ENCODE measurements around the gene HDAC4. TPM values are rescaled to one million over a fixed set of nuclear protein-coding genes. Genes with fewer than 3 reads are reported as not detected.

HDAC4 gene
- total and polyA plus RNA-seq, 2 of the 4 experiments (the other 2 are of a cell fraction): 4.1 to 7.2 TPM

DNA sequence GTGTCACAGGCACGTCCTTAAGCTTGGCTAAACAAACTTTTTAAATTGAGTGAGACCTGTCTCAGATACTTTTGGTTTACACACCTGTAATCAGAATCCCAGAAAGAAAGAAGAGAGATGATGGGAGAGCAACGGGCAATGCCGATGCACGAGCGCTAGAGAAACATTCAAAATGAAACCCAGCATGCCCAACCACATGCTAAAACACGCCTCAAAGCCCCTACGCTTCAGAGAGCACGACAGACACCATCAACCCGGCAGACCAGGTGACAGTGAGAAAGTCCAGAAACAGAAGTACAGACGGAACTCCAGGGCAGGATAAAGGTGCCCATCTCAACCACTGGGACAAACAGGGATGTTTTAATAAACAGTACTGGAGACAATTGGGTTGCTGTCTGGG, 85.5 kb downstream of the HDAC4 start:
- H3K27ac ChIP-seq (ENCODE audit: insufficient read depth, low read length): no peak overlapping the region
- no peak overlapping the region for H3K4me3 ChIP-seq (ENCODE audit: insufficient read depth, low read depth, low read length)
- TF ChIP-seq, protein P1, sequence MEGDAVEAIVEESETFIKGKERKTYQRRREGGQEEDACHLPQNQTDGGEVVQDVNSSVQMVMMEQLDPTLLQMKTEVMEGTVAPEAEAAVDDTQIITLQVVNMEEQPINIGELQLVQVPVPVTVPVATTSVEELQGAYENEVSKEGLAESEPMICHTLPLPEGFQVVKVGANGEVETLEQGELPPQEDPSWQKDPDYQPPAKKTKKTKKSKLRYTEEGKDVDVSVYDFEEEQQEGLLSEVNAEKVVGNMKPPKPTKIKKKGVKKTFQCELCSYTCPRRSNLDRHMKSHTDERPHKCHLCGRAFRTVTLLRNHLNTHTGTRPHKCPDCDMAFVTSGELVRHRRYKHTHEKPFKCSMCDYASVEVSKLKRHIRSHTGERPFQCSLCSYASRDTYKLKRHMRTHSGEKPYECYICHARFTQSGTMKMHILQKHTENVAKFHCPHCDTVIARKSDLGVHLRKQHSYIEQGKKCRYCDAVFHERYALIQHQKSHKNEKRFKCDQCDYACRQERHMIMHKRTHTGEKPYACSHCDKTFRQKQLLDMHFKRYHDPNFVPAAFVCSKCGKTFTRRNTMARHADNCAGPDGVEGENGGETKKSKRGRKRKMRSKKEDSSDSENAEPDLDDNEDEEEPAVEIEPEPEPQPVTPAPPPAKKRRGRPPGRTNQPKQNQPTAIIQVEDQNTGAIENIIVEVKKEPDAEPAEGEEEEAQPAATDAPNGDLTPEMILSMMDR (conservative IDR thresholded peaks at IDR 0.05; ENCODE audit: low read depth, low read length): no peak
- TF ChIP-seq, protein P2, sequence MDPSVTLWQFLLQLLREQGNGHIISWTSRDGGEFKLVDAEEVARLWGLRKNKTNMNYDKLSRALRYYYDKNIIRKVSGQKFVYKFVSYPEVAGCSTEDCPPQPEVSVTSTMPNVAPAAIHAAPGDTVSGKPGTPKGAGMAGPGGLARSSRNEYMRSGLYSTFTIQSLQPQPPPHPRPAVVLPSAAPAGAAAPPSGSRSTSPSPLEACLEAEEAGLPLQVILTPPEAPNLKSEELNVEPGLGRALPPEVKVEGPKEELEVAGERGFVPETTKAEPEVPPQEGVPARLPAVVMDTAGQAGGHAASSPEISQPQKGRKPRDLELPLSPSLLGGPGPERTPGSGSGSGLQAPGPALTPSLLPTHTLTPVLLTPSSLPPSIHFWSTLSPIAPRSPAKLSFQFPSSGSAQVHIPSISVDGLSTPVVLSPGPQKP (IDR thresholded peaks at IDR 0.05; ENCODE audit: borderline replicate concordance, low read depth, low read length): no peak
- TF ChIP-seq POLR2A (IDR thresholded peaks at IDR 0.05; ENCODE audit: low read depth, low read length) (no peak), SMC3 (IDR thresholded peaks at IDR 0.05; ENCODE audit: low read depth, low read length) (no peak), MAFK (IDR thresholded peaks at IDR 0.05; ENCODE audit: low read depth, low read length) (no peak), NFE2L2 (IDR thresholded peaks at IDR 0.05; ENCODE audit: low read depth, low read length) (no peak), FOS (IDR thresholded peaks at IDR 0.05; ENCODE audit: low read depth, low read length) (no peak), CHD1 (IDR thresholded peaks at IDR 0.05; ENCODE audit: low read depth, low read length) (no peak), MXI1 (IDR thresholded peaks at IDR 0.05; ENCODE audit: borderline replicate concordance, low read depth, low read length) (no peak), RAD21 (IDR thresholded peaks at IDR 0.05; ENCODE audit: low read length) (no peak), MAZ (IDR thresholded peaks at IDR 0.05; ENCODE audit: borderline replicate concordance, low read depth, low read length) (no peak)
- dilution Hi-C loops (cut with HindIII; ENCODE audit: low sequenced_read_pairs, unreplicated experiment) (no loop called here), intact Hi-C loops (cut with micrococcal nuclease) (no loop called here), in situ Hi-C loops (cut with MboI; ENCODE audit: low sequenced_read_pairs) (no loop called here)
- no peak overlapping the region for H3K9ac ChIP-seq (ENCODE audit: low read depth, low read length)
- DNase-seq (no peak), ATAC-seq (ENCODE audit: low read depth) (no peak)
- H2AFZ ChIP-seq (replicated peaks; ENCODE audit: low read length, poor library complexity): no peak overlapping the region
- H3K23ac ChIP-seq (ENCODE audit: low read depth, low read length): no peak overlapping the region
- no peak overlapping the region for H3K18ac ChIP-seq (ENCODE audit: low read depth, low read length)
- H4K20me1 ChIP-seq (ENCODE audit: insufficient read depth, low read length): peaks cover 6% of the 10 kb centered on the region; the same call in 1 of the 2 replicates
- peaks cover 15% of the 10 kb centered on the region for H3K4me1 ChIP-seq (ENCODE audit: control insufficient read depth, insufficient read depth, low read length)
- H3K4ac ChIP-seq (ENCODE audit: low read depth, low read length): no peak overlapping the region
- no peak overlapping the region for H2BK120ac ChIP-seq (ENCODE audit: low read depth, low read length)
- 96% methylated on average over 4 of the region's 10 CpGs; no CpG with 5 or more reads in 1 of the 2 experiments for WGBS, 2 experiments (ENCODE audit: extremely low coverage in 2 of 2, insufficient read length in 1 of 2)
- H4K8ac ChIP-seq (ENCODE audit: low read depth in 2 of 2, low read length in 2 of 2): no peak overlapping the region
- H2AK5ac ChIP-seq (ENCODE audit: low read depth, low read length): no peak overlapping the region
- H4K5ac ChIP-seq (ENCODE audit: low read depth, low read length): no peak overlapping the region
- H3K56ac ChIP-seq (ENCODE audit: extremely low read depth, insufficient read depth, low read length): no peak overlapping the region
- H3K9me1 ChIP-seq (ENCODE audit: insufficient read depth, low read length): no peaks in the 10 kb centered on the region
- CTCF ChIA-PET: no interaction called here
- no peaks in the 10 kb centered on the region for H3K27me3 ChIP-seq (ENCODE audit: control insufficient read depth, insufficient read depth, low read length)
- H4K91ac ChIP-seq (ENCODE audit: insufficient read depth, low read depth, low read length): no peak overlapping the region
- POLR2A ChIA-PET (ENCODE audit: unreplicated experiment): no interaction called here
- H3K4me2 ChIP-seq (ENCODE audit: low read depth, low read length): no peak overlapping the region
- H2BK20ac ChIP-seq (ENCODE audit: low read depth, low read length): no peak overlapping the region
- BruUV-seq (replicated peaks): no TSS peak
- H3K9me3 ChIP-seq (ENCODE audit: control insufficient read depth, insufficient read depth, low read length): peaks cover 2% of the 10 kb centered on the region; the same call in 1 of the 2 replicates
- H2BK15ac ChIP-seq (ENCODE audit: low read depth, low read length): no peak overlapping the region
- H3K79me1 ChIP-seq (ENCODE audit: low read depth in 1 of 2, low read length in 2 of 2): peaks cover 32 to 72% of the 10 kb centered on the region in 2 experiments
- no peak overlapping the region for H2AK9ac ChIP-seq (replicated peaks; ENCODE audit: low read depth, low read length, poor library complexity)
- H3K36me3 ChIP-seq (ENCODE audit: control insufficient read depth, insufficient read depth, low read length): peaks cover 10% of the 10 kb centered on the region
- H3K14ac ChIP-seq (replicated peaks; ENCODE audit: low read depth, low read length): no peak overlapping the region
- no peak overlapping the region for H2BK5ac ChIP-seq (ENCODE audit: low read depth, low read length, poor library complexity, severe bottlenecking)

Data from IMR-90 (cell line).